A549 (cell line): ENCODE data around the gene TLX3. TPM values are rescaled to one million over a fixed set of nuclear protein-coding genes. Genes with fewer than 3 reads are reported as not detected.

Experiments used
- ATAC-seq, 2 experiments: fragments of 200-7000 bp in 1 of 2; fragments of >200 bp in 1 of 2; cut with Nextera tagmentation in 1 of 2; cut with Tn5 transposase in 1 of 2; 3 replicates each; pipeline versions ENCODE4 v1.8.0 to v1.9.1; 2018 to 2020; ENCODE audit warnings: mild to moderate bottlenecking in 1 of 2, moderate library complexity in 1 of 2
- CTCF ChIA-PET: fragments of 300-600 bp; sonication (Branson Sonifier 250); formaldehyde crosslinking; extraction: SDS; loops from one replicate; lab custom pipeline; 2021; ENCODE audit warnings: antibody characterized with exemption, inconsistent platforms; lab: Yijun Ruan, JAX
- POLR2A ChIA-PET: fragments of 350-600 bp; formaldehyde crosslinking; extraction: SDS; loops from one replicate; lab custom pipeline; 2021; ENCODE audit warnings: antibody characterized with exemption, inconsistent platforms; lab: Yijun Ruan, JAX
- DNase-seq, 2 experiments: peaks; one replicate each; pipeline versions ENCODE4 v3.0.0 to v3.0.0-alpha.2; 2011 to 2016; ENCODE audit warnings: low read depth in 1 of 2, low spot score in 1 of 2
- FAIRE-seq: peaks from 2 replicates; lab custom pipeline; 2011; peaks lifted over from hg19 to GRCh38; lab: Jason Lieb, UNC
- H3K27ac ChIP-seq, 2 experiments: fragments of >200 bp; sonication (Bioruptor Twin); formaldehyde crosslinking; 3 replicates each; pipeline ENCODE4 v1.5.1; 2016 to 2017
- H3K4me1 ChIP-seq: fragments of >200 bp; sonication (Bioruptor Twin); formaldehyde crosslinking; 3 replicates; pipeline ENCODE4 v1.6.1; 2016
- H3K4me2 ChIP-seq: fragments of >200 bp; sonication (Bioruptor Twin); formaldehyde crosslinking; 3 replicates; pipeline ENCODE4 v1.6.1; 2016
- H3K4me3 ChIP-seq: fragments of >200 bp; sonication (Bioruptor Twin); formaldehyde crosslinking; 3 replicates; pipeline ENCODE4 v1.5.1; 2016
- H3K9me3 ChIP-seq: fragments of >200 bp; sonication (Bioruptor Twin); formaldehyde crosslinking; 3 replicates; pipeline ENCODE4 v1.6.1; 2016
- ATOH8 ChIP-seq: fragments of 250-450 bp; sonication (Bioruptor Pico); IDR thresholded peaks from 2 replicates; pipeline ENCODE4 v1.5.0; 2020; ENCODE audit warnings: low read depth, mild to moderate bottlenecking, moderate library complexity
- BHLHE40 ChIP-seq: IDR thresholded peaks from 2 replicates; pipeline ENCODE4 v1.6.1; 2012; ENCODE audit warnings: low read depth, low read length, inconsistent platforms
- CBX2 ChIP-seq: fragments of 200-600 bp; sonication (generic); IDR thresholded peaks from 2 replicates; pipeline ENCODE4 v1.6.1; 2016; ENCODE audit warnings: low read depth, mild to moderate bottlenecking, borderline replicate concordance
- CBX8 ChIP-seq: fragments of 200-600 bp; sonication (generic); IDR thresholded peaks from 2 replicates; pipeline ENCODE4 v1.6.1; 2016
- CEBPB ChIP-seq, 2 experiments: fragments of >200 bp in 1 of 2; sonication (Bioruptor Twin) in 1 of 2; formaldehyde crosslinking in 1 of 2; IDR thresholded peaks; 2 replicates each; pipeline ENCODE4 v1.6.1; 2012 to 2016
- CHD2 ChIP-seq: fragments of 150-350 bp; IDR thresholded peaks from 2 replicates; pipeline ENCODE4 v1.6.1; 2014; ENCODE audit warnings: low read length; ENCODE audit not compliant: partially characterized antibody
- CHD4 ChIP-seq: fragments of 200-600 bp; sonication (generic); IDR thresholded peaks from 2 replicates; pipeline ENCODE4 v1.6.1; 2016; ENCODE audit warnings: antibody characterized with exemption, mild to moderate bottlenecking, borderline replicate concordance
- EHF ChIP-seq: fragments of 250-450 bp; sonication (Bioruptor Pico); IDR thresholded peaks from 2 replicates; pipeline ENCODE4 v1.5.0; 2020; ENCODE audit warnings: mild to moderate bottlenecking
- ELK1 ChIP-seq: fragments of 150-350 bp; IDR thresholded peaks from 2 replicates; pipeline ENCODE4 v1.6.1; 2014; ENCODE audit warnings: low read depth, mild to moderate bottlenecking, low read length
- EP300 ChIP-seq, 2 experiments: fragments of >200 bp; sonication (Bioruptor Twin); formaldehyde crosslinking; IDR thresholded peaks; 2 replicates in 1 of 2; 3 replicates in 1 of 2; pipeline ENCODE4 v1.6.1; 2016 to 2017
- ESRRA ChIP-seq: fragments of 150-350 bp; IDR thresholded peaks from 2 replicates; pipeline ENCODE4 v1.6.1; 2014; ENCODE audit warnings: mild to moderate bottlenecking, low read length, borderline replicate concordance
- FOXS1 ChIP-seq: fragments of 250-450 bp; sonication (Bioruptor Pico); IDR thresholded peaks from 2 replicates; pipeline ENCODE4 v1.5.0; 2020; ENCODE audit warnings: mild to moderate bottlenecking, moderate library complexity
- HDAC2 ChIP-seq: fragments of 200-600 bp; sonication (generic); IDR thresholded peaks from 2 replicates; pipeline ENCODE4 v1.6.1; 2016
- HEYL ChIP-seq: fragments of 250-450 bp; sonication (Bioruptor Pico); IDR thresholded peaks from 2 replicates; pipeline ENCODE4 v1.8.0; 2021; ENCODE audit warnings: mild to moderate bottlenecking, moderate library complexity
- HMGXB4 ChIP-seq: fragments of 250-450 bp; sonication (Bioruptor Pico); IDR thresholded peaks from 2 replicates; pipeline ENCODE4 v1.5.0; 2021; ENCODE audit warnings: mild to moderate bottlenecking, moderate library complexity, borderline replicate concordance
- HOXA7 ChIP-seq: fragments of 250-450 bp; sonication (Bioruptor Pico); IDR thresholded peaks from 2 replicates; pipeline ENCODE4 v1.5.0; 2020; ENCODE audit warnings: mild to moderate bottlenecking, moderate library complexity
- HOXB13 ChIP-seq: fragments of 250-450 bp; sonication (Bioruptor Pico); IDR thresholded peaks from 2 replicates; pipeline ENCODE4 v1.5.0; 2020; ENCODE audit warnings: low read depth, mild to moderate bottlenecking, moderate library complexity
- HOXB5 ChIP-seq: fragments of 250-450 bp; sonication (Bioruptor Pico); IDR thresholded peaks from 2 replicates; pipeline ENCODE4 v1.5.0; 2020; ENCODE audit warnings: mild to moderate bottlenecking, moderate library complexity
- JUNB ChIP-seq: fragments of >200 bp; sonication (Bioruptor Twin); formaldehyde crosslinking; IDR thresholded peaks from 2 replicates; pipeline ENCODE4 v1.6.1; 2016
- KDM1A ChIP-seq: fragments of 200-600 bp; sonication (generic); IDR thresholded peaks from 2 replicates; pipeline ENCODE4 v1.6.1; 2016; ENCODE audit warnings: low read depth, mild to moderate bottlenecking
- POLR2A ChIP-seq: IDR thresholded peaks from 2 replicates; pipeline ENCODE4 v1.6.1; 2012; ENCODE audit warnings: mild to moderate bottlenecking, low read length
- POLR2AphosphoS2 ChIP-seq: conservative IDR thresholded peaks from 2 replicates; pipeline ENCODE4 v1.6.1; 2012; ENCODE audit warnings: low read length, improper control_type of control experiment, inconsistent platforms
- RAD21 ChIP-seq, 2 experiments: fragments of >200 bp in 1 of 2; sonication (Bioruptor Twin) in 1 of 2; formaldehyde crosslinking in 1 of 2; IDR thresholded peaks in 1 of 2; conservative IDR thresholded peaks in 1 of 2; 2 replicates in 1 of 2; 3 replicates in 1 of 2; pipeline ENCODE4 v1.6.1; 2012 to 2018; ENCODE audit warnings: inconsistent platforms in 1 of 2
- RARB ChIP-seq: fragments of 250-450 bp; sonication (Bioruptor Pico); IDR thresholded peaks from 2 replicates; pipeline ENCODE4 v1.8.0; 2021; ENCODE audit warnings: mild to moderate bottlenecking, moderate library complexity
- RFX5 ChIP-seq: fragments of 450-650 bp; IDR thresholded peaks from 2 replicates; pipeline ENCODE4 v1.7.1; 2014; ENCODE audit warnings: antibody characterized with exemption, mild to moderate bottlenecking, moderate library complexity
- TFCP2L1 ChIP-seq: fragments of 250-450 bp; sonication (Bioruptor Pico); IDR thresholded peaks from 2 replicates; pipeline ENCODE4 v1.5.0; 2021; ENCODE audit warnings: mild to moderate bottlenecking
- TP53 ChIP-seq: fragments of 250-450 bp; sonication (Bioruptor Pico); IDR thresholded peaks from 2 replicates; pipeline ENCODE4 v1.5.0; 2021; ENCODE audit warnings: mild to moderate bottlenecking, moderate library complexity
- USF2 ChIP-seq: fragments of 450-650 bp; IDR thresholded peaks from 2 replicates; pipeline ENCODE4 v1.6.1; 2014; ENCODE audit warnings: antibody characterized with exemption
- ZNF302 ChIP-seq: fragments of 250-450 bp; sonication (Bioruptor Pico); IDR thresholded peaks from 2 replicates; pipeline ENCODE4 v1.9.0; 2021; ENCODE audit warnings: inconsistent platforms, mild to moderate bottlenecking, moderate library complexity
- ZSCAN20 ChIP-seq: fragments of 250-450 bp; sonication (Bioruptor Pico); IDR thresholded peaks from 2 replicates; pipeline ENCODE4 v1.8.0; 2022; ENCODE audit warnings: mild to moderate bottlenecking, moderate library complexity
- WGBS: methylation state at CpG from one replicate; pipeline ENCODE4 v1.1.6; 2017; ENCODE audit errors: missing lambda C conversion rate; 5-methylcytosine and 5-hydroxymethylcytosine counted together
- polyA plus RNA-seq, 4 experiments: library from polyadenylated mRNA; depleted of rRNA in 3 of 4; stranded (reverse); fragments of >200 nt; fragmentation: RNase III in 1 of 4; extraction: RNeasy Plus Mini Kit Qiagen cat#74134 plus additional on column Dnase treatment in 1 of 4; gene quantifications; 2 replicates in 3 of 4; 3 replicates in 1 of 4; pipeline ENCODE4 v1.2.3, GENCODE V29; 2011 to 2017

Gene TLX3
- polyA plus RNA-seq, 2 of the 4 experiments (the other 2 are of a cell fraction), result not detected

- DNase-seq, result no peak
- ChIA-PET POLR2A (no interaction called here), CTCF (interaction anchor here (0.9 to 1.1 kb wide), 2 partner anchors 18 to 24 kb away, joined by 3 to 4 read pairs; no protein-coding TSS in a partner anchor)
- TF ChIP-seq RAD21 (conservative IDR thresholded peaks at IDR 0.05 in 1 of 2, IDR thresholded peaks at IDR 0.05 in 1 of 2), result no peak
- no peak for TF ChIP-seq ESRRA
- no peak for TF ChIP-seq ZSCAN20 (CRISPR knock-in tag)
- no peak for TF ChIP-seq RARB
- TF ChIP-seq CEBPB (IDR thresholded peaks at IDR 0.05), result no peak
- TF ChIP-seq ZNF302, result no peak
- TF ChIP-seq POLR2A, result no peak
- no peak for TF ChIP-seq HEYL (CRISPR knock-in tag)
- TF ChIP-seq EHF (CRISPR knock-in tag), result no peak
- no peak for TF ChIP-seq CBX8
- no peak for TF ChIP-seq EP300 (IDR thresholded peaks at IDR 0.05)
- TF ChIP-seq TP53 (CRISPR knock-in tag), result no peak
- no peak for TF ChIP-seq POLR2AphosphoS2
- TF ChIP-seq JUNB, result no peak
- no peak for TF ChIP-seq RFX5
- TF ChIP-seq BHLHE40, result no peak
- WGBS, result 57% methylated on average over 6 of the region's 9 CpGs
- Histone ChIP-seq H3K9me3 (no peaks in the 10 kb centered on the region), H3K4me2 (no peak overlapping the region), H3K27ac (no peak overlapping the region), H3K4me1 (no peaks in the 10 kb centered on the region), H3K4me3 (no peak overlapping the region)
- no peak for ATAC-seq
- FAIRE-seq, result no peak
These were observed 9.0 kb downstream of the TLX3 start for GRCh38 chr5:171318026-171318425.

- no peak for DNase-seq
- Histone ChIP-seq H3K9me3 (no peaks in the 10 kb centered on the region), H3K27ac (no peak overlapping the region), H3K4me3 (no peak overlapping the region), H3K4me1 (no peaks in the 10 kb centered on the region), H3K4me2 (no peak overlapping the region)
- FAIRE-seq, result no peak
- ATAC-seq, result no peak
- WGBS, result 43% methylated on average over 7 of the region's 7 CpGs
- CTCF ChIA-PET, result interaction anchor here (0.6 to 1.2 kb wide), 3 partner anchors 15 to 512 kb away, joined by 3 to 5 read pairs (median 4); no protein-coding TSS in a partner anchor
- POLR2A ChIA-PET, result no interaction called here
- TF ChIP-seq CBX2 (no peak), ESRRA (no peak), ATOH8 (CRISPR knock-in tag) (no peak), HOXA7 (CRISPR knock-in tag) (no peak), HEYL (CRISPR knock-in tag) (no peak), HMGXB4 (CRISPR knock-in tag) (no peak), FOXS1 (no peak), HDAC2 (no peak), TP53 (CRISPR knock-in tag) (no peak), HOXB13 (no peak), KDM1A (no peak), JUNB (no peak), ELK1 (no peak), TFCP2L1 (CRISPR knock-in tag) (no peak), HOXB5 (CRISPR knock-in tag) (no peak), POLR2AphosphoS2 (no peak), POLR2A (no peak), USF2 (no peak), CHD2 (no peak), CHD4 (no peak)
These were observed 12.4 kb downstream of the TLX3 start for GRCh38 chr5:171321447-171321846.
